HAP-1 (cell line): Measurements from ENCODE around the gene TBXAS1.
"Not testable (repeated sequence)": the region's sequence is repeated elsewhere in the genome, so short reads cannot be mapped to it uniquely, and the experiment has no call there.

Experiments used
- DNase-seq, 2 experiments: peaks; one replicate each; pipeline ENCODE4 v3.0.0-alpha.2; 2016 to 2020; ENCODE audit warnings: low spot score in 2 of 2
- H3K27me3 ChIP-seq: fragments of 250-450 bp; sonication (Bioruptor Pico); 2 replicates; pipeline ENCODE4 v1.5.1; 2020; ENCODE audit warnings: low read depth, mild to moderate bottlenecking, moderate library complexity
- H3K36me3 ChIP-seq: fragments of 250-450 bp; sonication (Bioruptor Pico); replicated peaks from 2 replicates; pipeline ENCODE4 v1.5.1; 2020; ENCODE audit warnings: mild to moderate bottlenecking
- H3K4me1 ChIP-seq: fragments of 250-450 bp; sonication (Bioruptor Pico); 2 replicates; pipeline ENCODE4 v1.5.1; 2020; ENCODE audit warnings: mild to moderate bottlenecking
- H3K4me3 ChIP-seq: fragments of 250-450 bp; sonication (Bioruptor Pico); 2 replicates; pipeline ENCODE4 v1.5.1; 2020; ENCODE audit warnings: mild to moderate bottlenecking, moderate library complexity
- H3K9me3 ChIP-seq: fragments of 250-450 bp; sonication (Bioruptor Pico); 2 replicates; pipeline ENCODE4 v1.5.1; 2020; ENCODE audit warnings: mild to moderate bottlenecking, moderate library complexity
- in situ Hi-C: fragments of 300-500 bp; cut with MboI; formaldehyde crosslinking; loops from 3 replicates; pipeline ENCODE4 v1.14.3; 2020; ENCODE audit warnings: low sequenced_read_pairs, inconsistent platforms, mixed read lengths

Gene TBXAS1

DNA sequence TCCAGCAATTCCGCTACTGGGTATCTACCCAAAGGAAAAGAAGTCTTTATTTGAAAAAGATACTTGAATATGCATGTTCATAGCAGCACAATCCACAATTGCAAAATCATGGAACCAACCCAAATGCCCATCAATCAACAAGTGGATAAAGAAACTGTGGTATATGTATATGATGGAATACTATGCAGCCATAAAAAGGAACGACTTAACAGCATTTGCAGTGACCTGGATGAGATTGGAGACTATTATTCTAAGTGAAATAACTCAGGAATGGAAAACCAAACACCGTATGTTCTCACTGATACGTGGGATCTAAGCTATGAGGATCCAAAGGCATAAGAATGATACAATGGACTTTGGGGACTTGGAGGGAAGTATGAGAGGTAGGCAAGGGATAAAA is 8.2 kb downstream of the TBXAS1 start:
- in situ Hi-C loops, DNase-seq, H3K36me3 ChIP-seq, H3K27me3 ChIP-seq, H3K4me3 ChIP-seq, H3K9me3 ChIP-seq, H3K4me1 ChIP-seq: not testable (repeated sequence)

DNA sequence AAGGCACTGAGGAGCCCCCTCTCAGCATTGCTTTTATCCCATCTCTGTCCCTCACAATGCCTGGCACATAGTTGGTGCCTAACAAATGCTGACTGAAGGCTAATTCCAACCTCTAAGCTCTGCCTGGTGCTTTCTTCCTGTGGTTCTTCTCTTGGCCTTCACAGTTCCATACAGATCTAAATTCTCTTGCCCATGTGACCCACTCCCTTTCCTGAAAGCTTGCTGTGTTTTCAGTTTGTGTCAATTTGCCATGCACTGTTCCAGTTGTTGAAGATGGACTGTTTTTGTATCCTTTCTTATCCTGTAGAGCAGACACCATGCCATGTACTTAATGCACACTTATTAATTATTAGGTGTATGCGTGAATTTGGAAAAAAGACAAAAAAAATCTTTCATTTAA is 9.2 kb downstream of the TBXAS1 start:
- no peak for DNase-seq
- H3K4me3 ChIP-seq = no peak overlapping the region
- H3K4me1 ChIP-seq = no peaks in the 10 kb centered on the region
- H3K27me3 ChIP-seq = no peaks in the 10 kb centered on the region
- in situ Hi-C loops = no loop called here
- no peaks in the 10 kb centered on the region for H3K36me3 ChIP-seq
- H3K9me3 ChIP-seq = 0 out of 2 replicates have a peak, but pooled peaks cover 3% of the 10 kb centered on the region

DNA sequence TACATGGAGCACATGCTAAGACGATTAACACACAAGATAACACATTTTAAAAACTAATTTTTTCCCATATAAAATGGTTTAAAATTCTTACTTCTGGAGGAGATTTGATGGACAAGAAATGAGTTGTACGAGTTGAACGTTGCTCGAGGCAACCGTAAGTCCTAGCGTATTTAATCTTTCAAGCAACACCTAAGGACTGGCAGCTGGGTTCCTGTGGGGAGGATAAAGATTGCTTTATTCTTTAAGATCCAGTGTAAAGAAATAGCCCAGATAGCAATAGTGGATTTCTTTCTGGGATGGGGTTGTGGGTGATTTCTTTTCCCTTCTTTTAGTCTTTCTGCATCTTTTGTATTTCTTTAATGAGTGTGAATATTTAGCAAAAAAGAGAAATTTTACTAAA is 9.8 kb downstream of the TBXAS1 start:
- no peaks in the 10 kb centered on the region for H3K36me3 ChIP-seq
- H3K4me3 ChIP-seq = no peak overlapping the region
- H3K27me3 ChIP-seq = no peaks in the 10 kb centered on the region
- no peaks in the 10 kb centered on the region for H3K4me1 ChIP-seq
- DNase-seq = no peak
- in situ Hi-C loops = no loop called here
- H3K9me3 ChIP-seq = 0 out of 2 replicates have a peak, but pooled peaks cover 3% of the 10 kb centered on the region

DNA sequence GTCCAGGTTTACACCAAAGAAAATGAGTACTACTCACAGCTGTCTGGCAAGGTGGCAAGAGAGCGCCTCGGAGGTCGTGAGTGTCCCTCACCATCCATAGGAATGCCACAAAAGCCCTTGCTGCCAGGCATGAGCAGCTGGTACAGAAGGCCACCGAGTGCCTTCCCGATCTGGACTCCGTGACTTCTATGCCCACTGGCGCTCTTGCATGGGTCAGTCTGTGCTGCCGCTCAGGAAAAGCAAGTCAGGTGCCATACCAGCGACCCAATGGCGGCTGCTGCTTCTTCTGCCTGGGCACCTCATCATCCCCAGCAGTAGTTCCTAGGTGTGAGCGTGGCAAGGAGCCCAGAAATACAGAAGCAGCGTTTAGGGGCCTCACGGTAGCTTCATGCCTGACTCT is 11.7 kb downstream of the TBXAS1 start:
- Histone ChIP-seq H3K4me1 (no peaks in the 10 kb centered on the region), H3K4me3 (no peak overlapping the region), H3K36me3 (no peaks in the 10 kb centered on the region), H3K27me3 (no peaks in the 10 kb centered on the region), H3K9me3 (0 out of 2 replicates have a peak, but pooled peaks cover 3% of the 10 kb centered on the region)
- in situ Hi-C loops = no loop called here
- no peak for DNase-seq

DNA sequence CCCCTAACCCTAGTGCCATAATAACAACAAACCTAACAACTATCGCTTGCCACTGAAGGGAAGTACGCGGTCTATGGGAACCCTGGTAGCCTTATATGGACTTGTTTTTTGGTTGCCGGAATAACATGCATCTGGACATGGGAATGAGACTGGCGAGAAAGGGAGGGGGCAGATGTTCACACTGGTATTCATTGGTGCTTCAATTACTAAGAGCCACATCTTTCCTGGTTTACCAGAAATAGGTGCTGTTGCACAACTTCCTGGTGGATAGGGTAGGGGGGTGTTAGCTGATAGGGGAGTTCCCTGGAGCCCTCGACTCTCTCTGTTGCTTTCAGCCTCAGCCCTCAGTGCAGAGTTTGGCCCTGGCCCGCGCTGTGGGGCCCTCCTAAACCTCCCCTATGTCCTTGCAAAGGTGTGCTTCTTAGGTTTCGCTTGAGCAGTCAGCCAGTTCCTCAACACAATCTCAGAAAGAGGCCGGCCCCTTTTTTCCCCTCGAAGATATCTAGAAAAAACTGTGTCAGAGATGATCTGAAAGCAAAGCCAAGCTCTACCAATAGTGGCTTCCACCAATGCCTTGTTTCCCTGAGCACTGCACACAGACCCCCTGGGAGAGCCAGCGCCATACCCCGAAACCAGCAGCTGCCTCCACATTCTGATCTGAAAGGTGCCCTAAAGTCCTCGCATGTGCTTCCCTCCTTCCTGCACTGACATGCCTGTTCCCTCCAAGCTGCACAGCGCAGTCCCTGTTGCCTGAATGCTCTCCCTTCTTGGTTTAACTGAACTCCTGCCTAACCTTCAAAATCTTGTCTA is 13.5 kb downstream of the TBXAS1 start:
- H3K4me3 ChIP-seq = no peak overlapping the region
- H3K4me1 ChIP-seq = no peaks in the 10 kb centered on the region
- H3K36me3 ChIP-seq = no peaks in the 10 kb centered on the region
- in situ Hi-C loops = no loop called here
- no peak for DNase-seq
- no peaks in the 10 kb centered on the region for H3K9me3 ChIP-seq
- H3K27me3 ChIP-seq = no peaks in the 10 kb centered on the region

DNA sequence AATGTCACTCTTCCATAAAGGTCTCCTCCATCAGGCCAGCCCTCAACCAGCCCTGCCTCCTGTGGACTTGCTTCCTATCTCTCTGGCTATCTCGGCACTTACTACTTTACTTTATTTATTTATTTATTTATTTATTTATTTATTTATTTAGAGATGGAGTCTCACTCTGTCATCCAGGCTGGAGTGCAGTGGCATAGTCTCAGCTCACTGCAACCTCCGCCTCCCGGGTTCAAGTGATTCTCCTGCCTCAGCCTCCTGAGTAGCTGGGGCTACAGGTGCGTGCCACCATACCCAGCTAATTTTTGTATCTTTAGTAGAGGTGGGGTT is 14.1 kb downstream of the TBXAS1 start:
- H3K4me1 ChIP-seq, in situ Hi-C loops, DNase-seq: not testable (repeated sequence)

DNA sequence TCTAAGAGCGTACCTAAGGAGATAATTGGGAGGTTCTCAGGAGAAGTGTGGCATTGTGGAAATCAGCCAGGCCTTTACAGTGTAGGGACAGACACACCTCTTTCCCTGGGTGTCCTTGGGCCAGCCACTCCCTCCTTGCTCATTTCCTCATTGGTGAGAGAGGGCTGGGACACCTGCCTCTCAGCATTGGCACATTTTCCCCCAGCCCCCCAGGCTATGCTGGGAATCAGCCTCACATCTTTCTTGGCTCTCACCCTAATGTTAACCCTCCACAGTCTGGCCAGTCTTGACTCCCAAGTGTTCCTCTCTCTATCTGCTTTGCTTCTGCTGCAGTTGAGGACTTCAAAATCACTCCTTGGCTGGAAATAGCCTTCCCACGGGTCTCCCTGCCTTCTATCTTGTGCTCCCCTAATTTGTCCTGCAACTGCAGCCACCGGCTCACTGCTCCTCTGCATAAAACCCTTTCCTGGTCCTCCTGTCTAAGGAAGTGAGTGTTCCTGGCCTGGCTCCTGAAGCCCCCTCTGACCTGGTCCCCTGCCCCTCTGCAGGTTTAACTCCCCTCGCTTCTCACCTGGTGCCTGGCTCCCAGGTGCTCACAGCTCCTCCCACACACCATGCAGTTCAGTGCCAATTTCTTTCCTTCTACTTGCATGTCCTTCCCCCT is 15.8 kb downstream of the TBXAS1 start:
- no peaks in the 10 kb centered on the region for H3K36me3 ChIP-seq
- no peaks in the 10 kb centered on the region for H3K27me3 ChIP-seq
- H3K4me1 ChIP-seq = no peaks in the 10 kb centered on the region
- DNase-seq = no peak
- H3K4me3 ChIP-seq = no peak overlapping the region
- H3K9me3 ChIP-seq = no peaks in the 10 kb centered on the region
- in situ Hi-C loops = no loop called here

More for the DNA sequence above, 14.1 kb downstream of the TBXAS1 start:
- H3K36me3 ChIP-seq, H3K27me3 ChIP-seq, H3K4me3 ChIP-seq, H3K9me3 ChIP-seq: not testable (repeated sequence)

DNA sequence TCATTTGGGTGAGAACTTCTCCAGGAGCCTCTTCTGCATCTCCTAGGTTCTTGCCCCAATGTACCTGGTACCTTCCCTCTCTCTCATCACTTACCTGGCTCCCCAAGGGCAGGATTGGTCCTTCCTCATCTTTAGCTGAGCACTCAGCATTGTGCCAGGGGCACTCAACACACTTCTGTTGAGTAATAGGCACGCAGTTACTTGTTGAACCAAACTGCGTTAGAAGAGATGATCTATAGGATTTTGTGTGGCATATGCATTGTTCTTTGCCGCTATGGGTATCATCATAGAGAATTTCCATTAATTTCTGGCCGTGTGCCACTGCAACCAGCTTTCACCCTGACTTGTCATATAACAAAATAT is 16.4 kb downstream of the TBXAS1 start:
- no peaks in the 10 kb centered on the region for H3K36me3 ChIP-seq
- in situ Hi-C loops = no loop called here
- H3K4me3 ChIP-seq = no peak overlapping the region
- H3K9me3 ChIP-seq = no peaks in the 10 kb centered on the region
- no peak for DNase-seq
- H3K4me1 ChIP-seq = no peaks in the 10 kb centered on the region
- no peaks in the 10 kb centered on the region for H3K27me3 ChIP-seq

DNA sequence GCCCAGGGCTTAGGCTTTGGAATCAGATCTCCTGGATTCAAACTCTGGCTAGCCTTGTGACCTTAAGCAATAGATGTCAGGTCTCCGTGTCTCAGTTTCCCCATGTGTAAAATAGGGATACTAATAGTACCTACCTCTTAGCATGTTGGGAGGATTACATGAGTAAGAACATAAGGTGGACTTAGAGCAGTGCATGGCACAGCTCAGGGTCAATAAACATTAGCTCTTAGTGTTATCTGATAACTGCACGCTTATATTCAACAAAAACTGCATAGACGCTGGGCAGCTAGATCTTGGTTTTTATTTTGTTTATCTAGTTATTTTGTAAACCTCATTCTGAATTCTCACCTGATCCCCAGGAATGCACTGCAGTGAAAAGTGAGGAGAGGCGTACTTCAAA is 17.2 kb downstream of the TBXAS1 start:
- H3K27me3 ChIP-seq = no peaks in the 10 kb centered on the region
- H3K4me3 ChIP-seq = no peak overlapping the region
- in situ Hi-C loops = no loop called here
- H3K4me1 ChIP-seq = no peaks in the 10 kb centered on the region
- no peak for DNase-seq
- H3K36me3 ChIP-seq = no peaks in the 10 kb centered on the region
- no peaks in the 10 kb centered on the region for H3K9me3 ChIP-seq

DNA sequence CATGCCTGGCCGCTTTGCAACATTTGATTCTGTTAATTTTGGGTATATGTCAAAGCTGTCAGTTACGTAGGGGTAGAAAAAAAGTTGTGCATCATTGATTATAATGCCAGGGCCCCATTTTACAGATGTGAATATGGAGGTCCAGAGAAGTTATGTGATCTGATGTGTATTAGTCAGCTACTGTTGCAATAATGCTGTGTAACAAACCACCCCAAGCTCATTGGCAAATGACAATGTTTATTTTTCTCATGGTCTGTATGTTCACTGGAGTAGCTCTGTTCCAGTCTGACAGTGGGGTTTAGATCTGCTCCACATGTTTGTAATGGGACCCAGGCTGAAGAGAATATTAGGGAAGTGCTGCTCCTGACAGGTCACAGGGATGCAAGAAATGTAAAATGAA is 19.2 kb downstream of the TBXAS1 start:
- no peak overlapping the region for H3K4me3 ChIP-seq
- no peaks in the 10 kb centered on the region for H3K4me1 ChIP-seq
- H3K36me3 ChIP-seq = no peaks in the 10 kb centered on the region
- in situ Hi-C loops = no loop called here
- H3K9me3 ChIP-seq = no peaks in the 10 kb centered on the region
- no peak for DNase-seq
- H3K27me3 ChIP-seq = no peaks in the 10 kb centered on the region

DNA sequence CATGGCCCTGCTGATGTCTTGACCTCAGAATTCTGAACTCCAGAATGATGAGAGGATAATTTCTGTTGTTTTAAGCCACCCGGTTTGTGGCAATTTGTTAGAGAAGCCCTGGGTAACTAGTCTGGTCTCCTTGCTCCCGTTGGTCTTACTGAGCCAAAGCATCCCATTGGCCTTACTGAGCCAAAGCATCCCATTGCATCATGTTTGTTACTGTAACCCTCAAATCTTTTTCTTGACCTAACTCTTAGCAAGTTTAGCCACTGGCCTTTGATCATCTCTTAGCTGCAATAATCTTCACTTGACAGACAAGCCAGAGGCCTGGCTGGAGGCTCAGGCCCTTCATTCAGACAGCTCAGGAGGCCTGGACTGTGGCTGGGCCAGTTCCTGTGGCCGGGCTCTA is 21.8 kb downstream of the TBXAS1 start:
- in situ Hi-C loops = no loop called here
- no peaks in the 10 kb centered on the region for H3K36me3 ChIP-seq
- no peaks in the 10 kb centered on the region for H3K9me3 ChIP-seq

DNA sequence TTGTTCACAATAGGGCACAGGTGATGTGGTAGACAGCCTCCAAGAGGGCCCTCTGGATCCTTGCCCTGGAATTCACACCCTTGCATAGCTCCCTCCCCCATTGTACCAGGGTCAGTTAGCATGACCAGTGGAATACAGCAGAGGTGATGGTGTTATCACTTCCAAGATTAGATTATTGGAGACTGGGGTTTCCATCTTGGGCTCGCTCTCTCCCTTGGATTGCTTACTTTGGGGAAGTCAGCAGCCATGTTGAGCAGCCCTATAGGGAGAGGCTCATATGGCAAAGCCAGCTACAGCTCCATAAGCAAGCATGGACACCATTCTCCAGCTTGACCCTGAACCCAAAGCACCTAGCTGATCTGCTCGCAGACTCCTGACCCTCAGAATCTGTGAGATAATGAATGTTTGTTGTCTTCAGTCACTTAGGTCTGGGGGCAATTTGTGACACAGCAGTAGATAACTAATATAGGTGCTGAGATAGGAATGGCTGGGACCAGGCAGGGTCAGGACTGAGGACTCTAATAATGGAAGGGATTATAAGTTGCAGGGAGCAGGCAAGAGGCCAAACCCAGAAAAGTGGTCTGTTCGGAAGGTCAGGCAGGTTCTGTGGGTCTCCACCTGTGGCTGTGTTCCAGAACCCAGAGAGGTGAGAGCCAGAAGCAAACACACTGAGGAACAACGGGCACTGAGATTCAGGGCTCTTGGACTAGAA is 22.9 kb downstream of the TBXAS1 start:
- Histone ChIP-seq H3K27me3 (no peaks in the 10 kb centered on the region), H3K36me3 (no peaks in the 10 kb centered on the region), H3K4me3 (no peak overlapping the region), H3K4me1 (no peaks in the 10 kb centered on the region), H3K9me3 (no peaks in the 10 kb centered on the region)
- in situ Hi-C loops = no loop called here
- no peak for DNase-seq

More for the DNA sequence above, 21.8 kb downstream of the TBXAS1 start:
- no peak overlapping the region for H3K4me3 ChIP-seq
- DNase-seq = no peak
- no peaks in the 10 kb centered on the region for H3K4me1 ChIP-seq
- H3K27me3 ChIP-seq = no peaks in the 10 kb centered on the region

DNA sequence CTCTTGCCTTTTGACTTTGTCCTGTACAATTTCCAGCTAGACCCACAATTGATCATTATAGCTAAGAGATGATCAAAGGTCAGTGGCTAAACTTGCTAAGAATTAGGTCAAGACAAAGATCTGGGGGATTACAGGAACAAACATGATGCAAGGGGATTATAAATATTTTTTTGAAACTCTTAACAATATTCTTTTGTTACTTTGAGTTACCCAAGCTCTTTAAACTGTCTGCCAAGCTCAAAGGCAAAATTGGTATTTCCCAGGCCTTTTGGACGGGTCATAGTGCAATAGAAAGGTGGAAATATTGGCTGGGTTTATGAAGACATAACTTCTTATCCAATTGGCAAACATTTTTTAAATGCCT is 23.4 kb downstream of the TBXAS1 start:
- no peaks in the 10 kb centered on the region for H3K9me3 ChIP-seq
- H3K27me3 ChIP-seq = no peaks in the 10 kb centered on the region
- no peaks in the 10 kb centered on the region for H3K4me1 ChIP-seq
- no peak overlapping the region for H3K4me3 ChIP-seq
- DNase-seq = no peak
- no peaks in the 10 kb centered on the region for H3K36me3 ChIP-seq
- in situ Hi-C loops = no loop called here

DNA sequence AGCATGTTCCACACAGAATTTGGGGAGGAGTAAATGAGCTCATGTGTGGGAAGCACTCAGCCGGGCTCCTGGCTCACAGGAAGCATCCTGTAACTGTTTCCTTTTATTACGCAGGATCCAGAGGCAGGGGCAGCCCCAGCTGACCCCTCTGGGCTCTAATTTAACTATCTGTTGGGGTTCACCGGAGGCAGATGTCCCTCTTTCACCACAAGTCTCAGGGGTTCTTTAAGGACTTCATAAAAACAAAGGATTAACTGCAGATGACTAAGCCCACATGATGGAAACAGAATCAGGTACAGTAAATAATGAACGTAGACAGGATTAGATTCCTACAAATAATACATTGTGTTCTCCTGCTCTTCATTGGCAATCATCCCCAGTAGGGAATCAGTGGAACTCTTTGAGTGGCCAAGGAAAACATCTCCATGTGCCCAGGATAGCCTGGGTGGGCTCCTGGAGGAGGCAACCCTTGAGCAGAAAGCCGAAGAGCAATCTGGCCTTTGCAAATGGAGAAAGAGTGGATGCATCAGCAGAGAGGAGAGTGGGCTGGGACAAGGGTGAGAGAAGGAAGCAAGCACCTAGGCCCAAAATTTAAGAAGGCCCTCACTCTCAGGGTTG is 24.6 kb downstream of the TBXAS1 start:
- in situ Hi-C loops = no loop called here
- no peaks in the 10 kb centered on the region for H3K36me3 ChIP-seq
- no peak for DNase-seq
- no peak overlapping the region for H3K4me3 ChIP-seq
- H3K27me3 ChIP-seq = no peaks in the 10 kb centered on the region
- H3K9me3 ChIP-seq = no peaks in the 10 kb centered on the region
- no peaks in the 10 kb centered on the region for H3K4me1 ChIP-seq
